WTC11 (cell line): ENCODE results near the gene DTNBP1. TPM values are rescaled to one million over a fixed set of nuclear protein-coding genes. Genes with fewer than 3 reads are reported as not detected.

Experiments
- ATAC-seq: fragments of 200-7000 bp; cut with Tn5 transposase; 2 replicates; pipeline ENCODE4 v1.10.0; 2021; ENCODE audit warnings: mild to moderate bottlenecking, moderate library complexity
- CTCF ChIA-PET: fragments of 300-600 bp; sonication (Branson Sonifier 250); formaldehyde crosslinking; loops from one replicate; lab custom pipeline; 2021; ENCODE audit warnings: antibody characterized with exemption; lab: Charles Lee
- POLR2A ChIA-PET: fragments of 350-600 bp; sonication (Branson Sonifier 250); formaldehyde crosslinking; loops from one replicate; lab custom pipeline; 2021; ENCODE audit warnings: antibody characterized with exemption; lab: Charles Lee
- DNase-seq: peaks from one replicate; pipeline ENCODE4 v3.0.0; 2021; ENCODE audit warnings: low spot score
- H3K27ac Mint-ChIP-seq: 2 replicates; pipeline ENCODE4 v1.8.0; 2021; ENCODE audit warnings: mixed read lengths
- H3K27me3 Mint-ChIP-seq: 2 replicates; pipeline ENCODE4 v1.8.0; 2021; ENCODE audit warnings: low read depth, mild to moderate bottlenecking, moderate library complexity, mixed read lengths
- H3K36me3 Mint-ChIP-seq: 2 replicates; pipeline ENCODE4 v1.8.0; 2021; ENCODE audit warnings: mixed read lengths
- H3K4me1 Mint-ChIP-seq: 2 replicates; pipeline ENCODE4 v1.8.0; 2022; ENCODE audit warnings: mixed read lengths
- H3K4me3 Mint-ChIP-seq: 2 replicates; pipeline ENCODE4 v1.8.0; 2021; ENCODE audit warnings: mild to moderate bottlenecking, moderate library complexity, mixed read lengths
- H3K9me3 Mint-ChIP-seq: 2 replicates; pipeline ENCODE4 v1.8.0; 2021; ENCODE audit warnings: mixed read lengths
- CREM ChIP-seq: sonication (generic); formaldehyde crosslinking; IDR thresholded peaks from 2 replicates; pipeline ENCODE4 v1.8.1; 2022; ENCODE audit warnings: mild to moderate bottlenecking, missing genetic modification reagents, moderate library complexity
- ELF4 ChIP-seq: sonication (generic); formaldehyde crosslinking; IDR thresholded peaks from 2 replicates; pipeline ENCODE4 v1.8.1; 2022; ENCODE audit warnings: low read depth, mild to moderate bottlenecking, moderate library complexity, missing genetic modification reagents
- ESRRA ChIP-seq: sonication (generic); formaldehyde crosslinking; IDR thresholded peaks from 2 replicates; pipeline ENCODE4 v1.8.1; 2022; ENCODE audit warnings: mild to moderate bottlenecking, missing genetic modification reagents, borderline replicate concordance
- ETV6 ChIP-seq: sonication (generic); formaldehyde crosslinking; IDR thresholded peaks from 2 replicates; pipeline ENCODE4 v1.8.1; 2022; ENCODE audit warnings: mild to moderate bottlenecking, missing genetic modification reagents
- KAT7 ChIP-seq: sonication (generic); formaldehyde crosslinking; IDR thresholded peaks from 2 replicates; pipeline ENCODE4 v1.8.1; 2023; ENCODE audit warnings: missing genetic modification reagents, mild to moderate bottlenecking, borderline replicate concordance
- PRRX2 ChIP-seq: fragments of 250-450 bp; sonication (Bioruptor Pico); IDR thresholded peaks from 2 replicates; pipeline ENCODE4 v1.8.0; 2021; ENCODE audit warnings: mild to moderate bottlenecking
- SP1 ChIP-seq: sonication (generic); formaldehyde crosslinking; conservative IDR thresholded peaks from 2 replicates; pipeline ENCODE4 v1.8.1; 2022; ENCODE audit warnings: missing genetic modification reagents
- TEAD1 ChIP-seq: sonication (generic); formaldehyde crosslinking; IDR thresholded peaks from 2 replicates; pipeline ENCODE4 v1.8.0; 2022; ENCODE audit warnings: mild to moderate bottlenecking, missing genetic modification reagents
- ZNF232 ChIP-seq: sonication (generic); formaldehyde crosslinking; IDR thresholded peaks from 2 replicates; pipeline ENCODE4 v1.8.0; 2022; ENCODE audit warnings: mild to moderate bottlenecking, missing genetic modification reagents
- total RNA-seq: library from RNA; stranded (reverse); gene quantifications from 3 replicates; pipeline ENCODE4 v1.2.3, GENCODE V29; 2021
- TF ChIP-seq, protein P1 (sequence below): sonication (generic); formaldehyde crosslinking; IDR thresholded peaks from 2 replicates; pipeline ENCODE4 v1.8.1; 2023; ENCODE audit warnings: mild to moderate bottlenecking, moderate library complexity, missing genetic modification reagents
- TF ChIP-seq, protein P2 (sequence below): sonication (generic); formaldehyde crosslinking; IDR thresholded peaks from 2 replicates; pipeline ENCODE4 v1.8.1; 2022; ENCODE audit warnings: low read depth, mild to moderate bottlenecking, moderate library complexity, missing genetic modification reagents, borderline replicate concordance
- TF ChIP-seq, protein P3 (sequence below): sonication (generic); formaldehyde crosslinking; IDR thresholded peaks from 2 replicates; pipeline ENCODE4 v1.8.0; 2023; ENCODE audit warnings: missing genetic modification reagents
- TF ChIP-seq, protein P4 (sequence below): sonication (generic); formaldehyde crosslinking; IDR thresholded peaks from 2 replicates; pipeline ENCODE4 v1.8.1; 2023; ENCODE audit warnings: mild to moderate bottlenecking, missing genetic modification reagents, moderate library complexity
- TF ChIP-seq, protein P5 (sequence below): sonication (generic); formaldehyde crosslinking; IDR thresholded peaks from 2 replicates; pipeline ENCODE4 v1.8.1; 2023; ENCODE audit warnings: mild to moderate bottlenecking, missing genetic modification reagents, moderate library complexity
- TF ChIP-seq, protein P6 (sequence below): sonication (generic); formaldehyde crosslinking; IDR thresholded peaks from 2 replicates; pipeline ENCODE4 v1.8.0; 2022; ENCODE audit warnings: mild to moderate bottlenecking, missing genetic modification reagents

Gene DTNBP1
- total RNA-seq, 1 experiment from 2014 or later, result 15.1 TPM

DNA sequence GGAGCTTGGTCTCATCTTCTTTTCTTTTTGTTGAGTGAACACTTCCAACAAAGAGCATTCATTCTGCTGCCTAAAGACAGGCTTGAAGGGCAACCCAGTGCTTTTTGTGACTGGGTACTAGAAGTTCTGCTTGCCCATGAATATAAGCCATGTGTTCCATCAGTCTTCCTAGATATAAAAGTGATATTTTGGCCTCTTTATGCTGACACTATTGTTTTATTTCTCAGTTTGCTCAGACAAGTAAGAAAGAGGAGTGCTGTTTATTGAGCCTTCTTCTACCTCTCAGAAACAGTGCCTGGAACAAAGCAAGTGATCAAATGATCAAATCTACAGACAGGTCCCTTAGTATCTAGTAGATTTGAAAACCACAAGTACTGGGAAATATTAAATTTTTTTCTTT, 2.4 kb upstream of the DTNBP1 start (continued):
- TF ChIP-seq, protein P1, sequence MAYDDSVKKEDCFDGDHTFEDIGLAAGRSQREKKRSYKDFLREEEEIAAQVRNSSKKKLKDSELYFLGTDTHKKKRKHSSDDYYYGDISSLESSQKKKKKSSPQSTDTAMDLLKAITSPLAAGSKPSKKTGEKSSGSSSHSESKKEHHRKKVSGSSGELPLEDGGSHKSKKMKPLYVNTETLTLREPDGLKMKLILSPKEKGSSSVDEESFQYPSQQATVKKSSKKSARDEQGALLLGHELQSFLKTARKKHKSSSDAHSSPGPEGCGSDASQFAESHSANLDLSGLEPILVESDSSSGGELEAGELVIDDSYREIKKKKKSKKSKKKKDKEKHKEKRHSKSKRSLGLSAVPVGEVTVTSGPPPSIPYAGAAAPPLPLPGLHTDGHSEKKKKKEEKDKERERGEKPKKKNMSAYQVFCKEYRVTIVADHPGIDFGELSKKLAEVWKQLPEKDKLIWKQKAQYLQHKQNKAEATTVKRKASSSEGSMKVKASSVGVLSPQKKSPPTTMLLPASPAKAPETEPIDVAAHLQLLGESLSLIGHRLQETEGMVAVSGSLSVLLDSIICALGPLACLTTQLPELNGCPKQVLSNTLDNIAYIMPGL, result no peak
- TF ChIP-seq, protein P2, sequence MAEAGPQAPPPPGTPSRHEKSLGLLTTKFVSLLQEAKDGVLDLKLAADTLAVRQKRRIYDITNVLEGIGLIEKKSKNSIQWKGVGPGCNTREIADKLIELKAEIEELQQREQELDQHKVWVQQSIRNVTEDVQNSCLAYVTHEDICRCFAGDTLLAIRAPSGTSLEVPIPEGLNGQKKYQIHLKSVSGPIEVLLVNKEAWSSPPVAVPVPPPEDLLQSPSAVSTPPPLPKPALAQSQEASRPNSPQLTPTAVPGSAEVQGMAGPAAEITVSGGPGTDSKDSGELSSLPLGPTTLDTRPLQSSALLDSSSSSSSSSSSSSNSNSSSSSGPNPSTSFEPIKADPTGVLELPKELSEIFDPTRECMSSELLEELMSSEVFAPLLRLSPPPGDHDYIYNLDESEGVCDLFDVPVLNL, result no peak
- TF ChIP-seq CREM (CRISPR knock-in tag), result no peak
- no peak for TF ChIP-seq ZNF232 (CRISPR knock-in tag)
- TF ChIP-seq, protein P3, sequence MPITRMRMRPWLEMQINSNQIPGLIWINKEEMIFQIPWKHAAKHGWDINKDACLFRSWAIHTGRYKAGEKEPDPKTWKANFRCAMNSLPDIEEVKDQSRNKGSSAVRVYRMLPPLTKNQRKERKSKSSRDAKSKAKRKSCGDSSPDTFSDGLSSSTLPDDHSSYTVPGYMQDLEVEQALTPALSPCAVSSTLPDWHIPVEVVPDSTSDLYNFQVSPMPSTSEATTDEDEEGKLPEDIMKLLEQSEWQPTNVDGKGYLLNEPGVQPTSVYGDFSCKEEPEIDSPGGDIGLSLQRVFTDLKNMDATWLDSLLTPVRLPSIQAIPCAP (CRISPR knock-in tag), result no peak
- TF ChIP-seq, protein P4, sequence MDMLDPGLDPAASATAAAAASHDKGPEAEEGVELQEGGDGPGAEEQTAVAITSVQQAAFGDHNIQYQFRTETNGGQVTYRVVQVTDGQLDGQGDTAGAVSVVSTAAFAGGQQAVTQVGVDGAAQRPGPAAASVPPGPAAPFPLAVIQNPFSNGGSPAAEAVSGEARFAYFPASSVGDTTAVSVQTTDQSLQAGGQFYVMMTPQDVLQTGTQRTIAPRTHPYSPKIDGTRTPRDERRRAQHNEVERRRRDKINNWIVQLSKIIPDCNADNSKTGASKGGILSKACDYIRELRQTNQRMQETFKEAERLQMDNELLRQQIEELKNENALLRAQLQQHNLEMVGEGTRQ (CRISPR knock-in tag), result no peak
- TF ChIP-seq PRRX2 (CRISPR knock-in tag), result no peak

DNA sequence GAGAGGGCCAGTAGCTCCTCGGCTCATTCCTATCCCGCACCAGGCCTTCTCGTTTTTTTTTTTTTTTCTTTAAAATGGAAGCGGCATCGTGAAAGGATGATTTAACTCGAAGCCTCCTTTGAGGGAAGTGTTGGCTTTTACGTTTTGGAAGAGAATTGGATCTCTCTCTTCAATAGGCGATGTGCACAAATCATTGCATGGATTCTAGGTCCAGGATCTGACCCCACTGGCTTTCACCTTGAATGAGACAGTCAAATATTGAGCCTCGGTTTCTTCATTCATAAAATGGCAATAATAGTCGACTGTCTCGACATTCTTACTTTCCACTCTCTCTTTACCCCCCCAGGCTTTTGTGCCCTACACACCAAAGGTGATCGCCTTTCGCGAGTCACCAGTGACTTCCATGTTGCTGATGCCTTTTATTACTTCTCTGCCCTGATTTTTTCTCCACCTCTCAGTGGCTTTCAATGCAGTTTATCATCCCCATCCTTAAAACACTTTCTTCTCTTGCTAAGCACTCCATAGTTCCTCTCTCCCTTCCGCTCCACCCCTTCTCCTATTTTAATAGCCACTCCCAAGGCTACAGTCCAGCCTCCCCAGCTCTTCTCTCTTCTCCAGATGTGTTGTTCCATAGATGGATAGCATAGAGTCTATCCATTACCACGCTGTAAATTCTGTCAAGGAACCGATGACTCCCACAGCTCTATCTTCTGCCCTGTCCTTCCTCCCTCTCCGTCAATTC, 473 bp upstream of the DTNBP1 start:
- Mint-ChIP-seq H3K27me3 (peaks cover 28% of the 10 kb centered on the region), H3K36me3 (peaks cover 3% of the 10 kb centered on the region), H3K4me1 (peaks cover 25% of the 10 kb centered on the region), H3K9me3 (no peaks in the 10 kb centered on the region), H3K4me3 (peak overlapping the region; percentile 58), H3K27ac (no peak overlapping the region)
- ChIA-PET CTCF (interaction anchor here (1.0 to 1.2 kb wide), 2 partner anchors 40 to 519 kb away, joined by 3 read pairs; no protein-coding TSS in a partner anchor), POLR2A (interaction anchor here (0.5 to 0.6 kb wide), 2 partner anchors 66 to 519 kb away, joined by 5 to 7 read pairs; no protein-coding TSS in a partner anchor)
- DNase-seq, result no peak
- no peak for ATAC-seq
- TF ChIP-seq ZNF232 (CRISPR knock-in tag), result peak; percentile 23; the same call in 1 of the 2 replicates
- TF ChIP-seq, protein P5, sequence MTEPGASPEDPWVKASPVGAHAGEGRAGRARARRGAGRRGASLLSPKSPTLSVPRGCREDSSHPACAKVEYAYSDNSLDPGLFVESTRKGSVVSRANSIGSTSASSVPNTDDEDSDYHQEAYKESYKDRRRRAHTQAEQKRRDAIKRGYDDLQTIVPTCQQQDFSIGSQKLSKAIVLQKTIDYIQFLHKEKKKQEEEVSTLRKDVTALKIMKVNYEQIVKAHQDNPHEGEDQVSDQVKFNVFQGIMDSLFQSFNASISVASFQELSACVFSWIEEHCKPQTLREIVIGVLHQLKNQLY, result no peak
- TF ChIP-seq, protein P6, sequence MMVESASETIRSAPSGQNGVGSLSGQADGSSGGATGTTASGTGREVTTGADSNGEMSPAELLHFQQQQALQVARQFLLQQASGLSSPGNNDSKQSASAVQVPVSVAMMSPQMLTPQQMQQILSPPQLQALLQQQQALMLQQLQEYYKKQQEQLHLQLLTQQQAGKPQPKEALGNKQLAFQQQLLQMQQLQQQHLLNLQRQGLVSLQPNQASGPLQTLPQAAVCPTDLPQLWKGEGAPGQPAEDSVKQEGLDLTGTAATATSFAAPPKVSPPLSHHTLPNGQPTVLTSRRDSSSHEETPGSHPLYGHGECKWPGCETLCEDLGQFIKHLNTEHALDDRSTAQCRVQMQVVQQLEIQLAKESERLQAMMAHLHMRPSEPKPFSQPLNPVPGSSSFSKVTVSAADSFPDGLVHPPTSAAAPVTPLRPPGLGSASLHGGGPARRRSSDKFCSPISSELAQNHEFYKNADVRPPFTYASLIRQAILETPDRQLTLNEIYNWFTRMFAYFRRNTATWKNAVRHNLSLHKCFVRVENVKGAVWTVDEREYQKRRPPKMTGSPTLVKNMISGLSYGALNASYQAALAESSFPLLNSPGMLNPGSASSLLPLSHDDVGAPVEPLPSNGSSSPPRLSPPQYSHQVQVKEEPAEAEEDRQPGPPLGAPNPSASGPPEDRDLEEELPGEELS (CRISPR knock-in tag), result 0 out of 2 replicates have a peak, but pooled peaks have one; percentile 1
- TF ChIP-seq SP1 (CRISPR knock-in tag), result 0 out of 2 replicates have a peak, but pooled peaks have one; percentile 4

DNA sequence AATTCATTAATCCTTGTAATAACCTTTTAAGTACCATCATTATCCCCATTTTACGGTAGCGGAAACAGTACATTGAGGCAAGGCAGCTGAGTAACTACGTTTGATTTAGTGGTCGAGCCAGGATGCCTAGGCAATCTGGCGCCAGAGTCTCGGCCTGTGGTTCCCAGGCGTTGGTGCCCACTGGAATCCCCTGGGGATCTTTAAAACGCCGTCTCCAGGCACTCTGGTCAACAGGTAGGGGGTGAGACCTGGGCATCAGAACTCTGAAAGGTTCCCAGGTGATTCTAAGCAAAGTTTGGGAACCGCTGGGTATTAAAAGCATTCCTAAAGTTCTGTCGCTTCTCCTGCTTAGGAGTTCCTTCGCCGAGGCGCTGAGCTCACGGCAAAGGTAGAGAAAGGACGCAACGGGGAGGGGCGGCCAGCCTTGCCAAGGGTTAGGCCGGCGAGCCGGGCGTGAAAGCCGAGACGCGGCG, 939 bp downstream of the DTNBP1 start:
- H3K9me3 Mint-ChIP-seq, result no peaks in the 10 kb centered on the region
- H3K36me3 Mint-ChIP-seq, result peaks cover 3% of the 10 kb centered on the region
- CTCF ChIA-PET, result interaction anchor here (0.8 to 1.3 kb wide), 4 partner anchors 30 to 624 kb away, joined by 3 to 4 read pairs (median 4); no protein-coding TSS in a partner anchor
- TF ChIP-seq CREM (CRISPR knock-in tag), result 0 out of 2 replicates have a peak, but pooled peaks have one; percentile 30
- no peak for TF ChIP-seq KAT7 (CRISPR knock-in tag)
- peak; percentile 71 for TF ChIP-seq ETV6 (CRISPR knock-in tag)
- TF ChIP-seq TEAD1, result 0 out of 2 replicates have a peak, but pooled peaks have one; percentile 18
- TF ChIP-seq ELF4 (CRISPR knock-in tag), result 0 out of 2 replicates have a peak, but pooled peaks have one; percentile 28
- no peak for TF ChIP-seq ESRRA (CRISPR knock-in tag)
- H3K4me3 Mint-ChIP-seq, result peak overlapping the region; percentile 74
- ATAC-seq (peak; percentile 4), DNase-seq (no peak)
- H3K27ac Mint-ChIP-seq, result no peak overlapping the region
- POLR2A ChIA-PET, result no interaction called here
- peaks cover 35% of the 10 kb centered on the region for H3K4me1 Mint-ChIP-seq
- H3K27me3 Mint-ChIP-seq, result peaks cover 28% of the 10 kb centered on the region
